Memory B cell (primary cell): ENCODE data around the gene MAP3K6.

Experiments used
- ATAC-seq: fragments of 150-1000 bp; cut with Tn5 transposase; 2 replicates; pipeline ENCODE4 v1.10.0; 2021; ENCODE audit warnings: low read depth, mild to moderate bottlenecking, moderate library complexity
- DNase-seq, 2 donors: peaks; one replicate each; pipeline ENCODE4 v3.0.0; 2022; ENCODE audit warnings: low spot score in 2 of 2
- H3K27ac Mint-ChIP-seq: one replicate; pipeline ENCODE4 v1.8.0; 2022; ENCODE audit warnings: mild to moderate bottlenecking, moderate library complexity, mixed read lengths
- H3K27me3 Mint-ChIP-seq: one replicate; pipeline ENCODE4 v1.8.0; 2022; ENCODE audit warnings: mixed read lengths
- H3K36me3 Mint-ChIP-seq: one replicate; pipeline ENCODE4 v1.8.0; 2022; ENCODE audit warnings: mild to moderate bottlenecking, mixed read lengths
- H3K4me1 Mint-ChIP-seq: one replicate; pipeline ENCODE4 v1.8.0; 2022; ENCODE audit warnings: mixed read lengths
- H3K4me3 Mint-ChIP-seq: one replicate; pipeline ENCODE4 v1.8.0; 2022; ENCODE audit warnings: mild to moderate bottlenecking, moderate library complexity, mixed read lengths
- H3K9me3 Mint-ChIP-seq: one replicate; pipeline ENCODE4 v1.8.0; 2022; ENCODE audit warnings: mixed read lengths

The MAP3K6 gene

DNA sequence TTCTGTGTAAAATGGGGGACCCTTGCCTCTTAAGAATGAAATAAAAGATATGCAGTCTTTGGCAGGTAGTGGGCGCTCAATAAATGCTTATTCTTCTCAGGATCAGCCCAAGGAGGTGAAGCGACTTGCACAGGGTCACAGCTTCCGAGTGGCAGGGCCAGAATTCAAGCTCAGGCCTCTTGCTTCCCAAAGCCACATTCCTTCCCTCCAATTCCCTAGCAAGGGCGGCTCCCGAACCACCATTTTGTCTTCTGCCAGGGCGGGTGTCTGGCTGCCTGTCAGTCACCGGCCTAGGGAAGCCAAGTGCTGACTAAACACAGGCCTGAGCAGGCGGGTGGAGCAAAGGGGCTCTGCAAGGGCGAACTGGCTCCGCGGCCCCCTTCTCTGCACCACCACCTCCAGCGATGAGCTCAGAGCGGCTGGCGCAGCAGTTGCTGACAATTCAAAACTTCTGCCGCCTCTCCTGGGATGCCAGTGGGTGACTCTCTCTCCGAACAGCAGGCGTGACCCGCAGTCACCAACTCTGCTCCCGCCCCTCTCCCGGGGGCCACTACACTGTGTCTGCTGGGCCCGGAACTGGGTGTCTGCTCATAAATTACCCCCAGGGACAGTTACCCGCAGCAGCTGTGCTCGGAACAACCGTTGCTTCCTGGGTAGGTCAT lies 36.4 kb upstream of the MAP3K6 start:
- Mint-ChIP-seq H3K9me3 (no peaks in the 10 kb centered on the region), H3K27me3 (no peaks in the 10 kb centered on the region), H3K36me3 (peaks cover 7% of the 10 kb centered on the region), H3K27ac (peak overlapping the region; percentile 79), H3K4me3 (peak overlapping the region; percentile 63), H3K4me1 (peaks cover 44% of the 10 kb centered on the region)
- DNase-seq (peak; percentile 55), ATAC-seq (peak; percentile 77)

DNA sequence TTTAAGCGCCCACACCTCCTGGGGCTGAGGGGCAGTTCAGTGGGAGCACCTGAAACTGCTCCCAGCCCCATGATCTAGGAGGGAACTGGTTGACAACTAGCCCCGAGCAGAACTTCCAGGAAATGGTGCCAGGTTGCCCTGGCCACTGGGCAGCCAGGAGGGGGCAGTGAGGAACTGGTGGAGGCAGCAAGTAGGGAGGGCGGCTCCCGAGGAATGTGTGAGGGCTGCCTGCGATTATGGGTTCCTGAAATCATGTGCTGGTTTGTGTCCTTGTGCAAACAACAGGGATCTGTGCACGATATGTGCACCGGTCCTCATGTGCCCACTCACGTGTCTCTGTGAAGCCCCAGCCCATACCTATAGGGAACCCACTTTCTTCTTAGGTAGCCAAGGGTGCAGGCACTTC lies 35.6 kb upstream of the MAP3K6 start:
- peak overlapping the region; percentile 79 for H3K27ac Mint-ChIP-seq
- H3K27me3 Mint-ChIP-seq, result no peaks in the 10 kb centered on the region
- peaks cover 40% of the 10 kb centered on the region for H3K4me1 Mint-ChIP-seq
- DNase-seq, result no peak
- H3K36me3 Mint-ChIP-seq, result peaks cover 2% of the 10 kb centered on the region
- H3K4me3 Mint-ChIP-seq, result no peak overlapping the region
- H3K9me3 Mint-ChIP-seq, result no peaks in the 10 kb centered on the region
- no peak for ATAC-seq

DNA sequence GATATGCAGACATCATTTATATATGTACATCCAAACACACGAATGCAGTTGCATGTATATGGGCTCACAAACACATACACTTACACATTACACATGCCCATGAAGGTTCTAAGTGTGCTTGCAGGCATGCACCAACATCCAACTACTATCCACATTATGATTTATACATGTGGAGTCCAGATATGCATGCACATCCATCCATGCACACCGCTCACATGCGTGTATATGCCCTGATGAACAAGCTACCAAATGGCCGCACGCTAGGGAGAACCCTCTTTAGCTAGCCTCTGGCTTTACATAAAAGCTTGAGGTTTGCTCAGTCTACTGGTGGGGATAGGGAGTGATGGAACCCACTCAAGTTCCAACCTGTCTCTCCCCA lies 34.2 kb upstream of the MAP3K6 start:
- H3K36me3 Mint-ChIP-seq, result no peaks in the 10 kb centered on the region
- peak overlapping the region; percentile 38 for H3K27ac Mint-ChIP-seq
- H3K4me1 Mint-ChIP-seq, result peaks cover 29% of the 10 kb centered on the region
- H3K9me3 Mint-ChIP-seq, result no peaks in the 10 kb centered on the region
- ATAC-seq (no peak), DNase-seq (no peak)
- H3K4me3 Mint-ChIP-seq, result no peak overlapping the region
- no peaks in the 10 kb centered on the region for H3K27me3 Mint-ChIP-seq

- H3K4me1 Mint-ChIP-seq, result peaks cover 29% of the 10 kb centered on the region
- no peaks in the 10 kb centered on the region for H3K9me3 Mint-ChIP-seq
- ATAC-seq, result no peak
- H3K4me3 Mint-ChIP-seq, result no peak overlapping the region
- no peaks in the 10 kb centered on the region for H3K36me3 Mint-ChIP-seq
- no peak for DNase-seq
- H3K27ac Mint-ChIP-seq, result peak overlapping the region; percentile 76
- no peaks in the 10 kb centered on the region for H3K27me3 Mint-ChIP-seq
These were observed 33.6 kb upstream of the MAP3K6 start for GRCh38 chr1:27400082-27400962.

- no peaks in the 10 kb centered on the region for H3K36me3 Mint-ChIP-seq
- DNase-seq, result no peak
- peak overlapping the region; percentile 41 for H3K27ac Mint-ChIP-seq
- H3K4me3 Mint-ChIP-seq, result no peak overlapping the region
- H3K4me1 Mint-ChIP-seq, result peaks cover 28% of the 10 kb centered on the region
- no peak for ATAC-seq
- no peaks in the 10 kb centered on the region for H3K27me3 Mint-ChIP-seq
- H3K9me3 Mint-ChIP-seq, result no peaks in the 10 kb centered on the region
These were observed 32.7 kb upstream of the MAP3K6 start for GRCh38 chr1:27399251-27400025.

DNA sequence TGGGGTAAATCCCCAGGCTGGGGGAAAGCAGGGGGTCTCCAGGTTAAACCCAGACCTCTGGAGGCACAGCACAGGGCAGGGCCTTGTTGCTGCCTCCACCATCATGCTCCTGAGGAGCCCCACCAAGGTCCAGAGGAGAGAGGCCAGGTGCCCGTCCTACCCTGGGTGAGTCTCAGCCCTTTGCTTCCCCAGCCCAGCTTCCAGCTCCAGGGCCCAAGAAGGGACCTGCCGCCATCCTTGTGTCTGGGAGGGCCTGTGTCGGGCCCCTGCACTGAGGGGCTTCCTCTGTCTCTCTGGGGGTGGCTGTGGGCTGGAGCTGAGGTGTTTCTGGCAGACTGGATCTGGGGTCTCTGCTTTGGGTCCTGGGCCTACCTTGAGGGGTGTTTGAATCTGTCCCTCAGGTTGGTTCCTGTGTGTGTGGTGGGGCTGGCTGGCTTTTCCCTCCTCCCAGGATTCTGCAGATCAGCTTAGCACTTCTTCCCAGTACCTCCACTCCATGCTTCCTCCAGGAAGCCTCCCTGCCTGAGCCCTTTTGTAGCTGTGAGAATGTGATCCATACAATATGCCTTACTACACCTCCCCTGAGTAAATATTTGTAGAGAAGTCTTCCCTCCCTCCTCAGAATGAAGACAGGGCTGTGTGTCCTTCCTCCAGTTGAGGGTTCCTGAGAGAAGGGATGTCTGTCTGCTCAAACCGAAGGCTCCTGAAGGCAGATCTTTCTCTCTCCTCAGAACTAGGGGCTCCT lies 31.8 kb upstream of the MAP3K6 start:
- peak overlapping the region; percentile 41 for H3K27ac Mint-ChIP-seq

GRCh38 chr1:27397749-27398148 lies 31.0 kb upstream of the MAP3K6 start:
- Mint-ChIP-seq H3K4me1 (peaks cover 15% of the 10 kb centered on the region), H3K9me3 (no peaks in the 10 kb centered on the region), H3K36me3 (no peaks in the 10 kb centered on the region)

More for the DNA sequence above, 31.8 kb upstream of the MAP3K6 start:
- Mint-ChIP-seq H3K4me1 (peaks cover 20% of the 10 kb centered on the region), H3K36me3 (no peaks in the 10 kb centered on the region), H3K27me3 (no peaks in the 10 kb centered on the region), H3K4me3 (no peak overlapping the region), H3K9me3 (no peaks in the 10 kb centered on the region)
- DNase-seq (no peak), ATAC-seq (no peak)

GRCh38 chr1:27397110-27397509 lies 30.3 kb upstream of the MAP3K6 start:
- no peak for ATAC-seq
- no peaks in the 10 kb centered on the region for H3K27me3 Mint-ChIP-seq
- no peak overlapping the region for H3K27ac Mint-ChIP-seq
- DNase-seq, result no peak
- H3K4me3 Mint-ChIP-seq, result no peak overlapping the region
- H3K4me1 Mint-ChIP-seq, result peaks cover 12% of the 10 kb centered on the region
- no peaks in the 10 kb centered on the region for H3K9me3 Mint-ChIP-seq
- H3K36me3 Mint-ChIP-seq, result no peaks in the 10 kb centered on the region

More at GRCh38 chr1:27397749-27398148, 31.0 kb upstream of the MAP3K6 start:
- Mint-ChIP-seq H3K27ac (peak overlapping the region; percentile 35), H3K27me3 (no peaks in the 10 kb centered on the region), H3K4me3 (no peak overlapping the region)
- no peak for ATAC-seq
- DNase-seq, result no peak

GRCh38 chr1:27395441-27396195 lies 28.9 kb upstream of the MAP3K6 start:
- no peak overlapping the region for H3K27ac Mint-ChIP-seq
- H3K4me3 Mint-ChIP-seq, result no peak overlapping the region
- peaks cover 10% of the 10 kb centered on the region for H3K4me1 Mint-ChIP-seq
- DNase-seq, result peak; percentile 83 to 87
- no peaks in the 10 kb centered on the region for H3K36me3 Mint-ChIP-seq
- H3K9me3 Mint-ChIP-seq, result no peaks in the 10 kb centered on the region
- H3K27me3 Mint-ChIP-seq, result no peaks in the 10 kb centered on the region
- peak; percentile 50 for ATAC-seq

DNA sequence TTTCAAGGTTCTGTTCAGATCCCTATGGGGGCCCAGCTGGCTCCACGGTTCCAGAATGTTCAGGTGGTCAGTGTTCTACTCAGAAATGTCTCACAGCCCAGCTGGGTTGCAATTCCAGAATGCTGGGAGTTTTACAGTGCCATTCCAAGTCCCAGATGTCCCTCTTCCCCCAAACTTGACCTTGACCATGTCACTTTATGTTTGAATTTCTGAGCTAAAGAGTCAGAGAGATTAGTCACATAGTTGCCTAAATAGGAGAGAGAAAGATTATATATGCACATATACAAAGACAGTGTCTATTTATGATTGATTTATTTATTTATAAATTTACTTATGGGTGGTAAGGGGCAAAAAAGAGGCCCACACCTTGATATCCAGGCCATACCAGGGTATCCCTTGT lies 28.2 kb upstream of the MAP3K6 start:
- no peaks in the 10 kb centered on the region for H3K27me3 Mint-ChIP-seq

DNA sequence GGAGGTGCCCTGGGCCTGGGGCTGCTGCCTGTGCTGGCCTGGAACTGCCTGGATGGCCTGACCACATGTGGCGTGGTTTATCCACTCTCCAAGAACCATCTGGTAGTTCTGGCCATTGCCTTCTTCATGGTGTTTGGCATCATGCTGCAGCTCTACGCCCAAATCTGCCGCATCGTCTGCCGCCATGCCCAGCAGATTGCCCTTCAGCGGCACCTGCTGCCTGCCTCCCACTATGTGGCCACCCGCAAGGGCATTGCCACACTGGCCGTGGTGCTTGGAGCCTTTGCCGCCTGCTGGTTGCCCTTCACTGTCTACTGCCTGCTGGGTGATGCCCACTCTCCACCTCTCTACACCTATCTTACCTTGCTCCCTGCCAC lies 27.5 kb upstream of the MAP3K6 start:
- no peaks in the 10 kb centered on the region for H3K36me3 Mint-ChIP-seq
- H3K27ac Mint-ChIP-seq, result peak overlapping the region; percentile 4
- ATAC-seq (no peak), DNase-seq (no peak)
- H3K4me3 Mint-ChIP-seq, result peak overlapping the region; percentile 35
- peaks cover 10% of the 10 kb centered on the region for H3K4me1 Mint-ChIP-seq
- no peaks in the 10 kb centered on the region for H3K27me3 Mint-ChIP-seq
- no peaks in the 10 kb centered on the region for H3K9me3 Mint-ChIP-seq

More for the DNA sequence above, 28.2 kb upstream of the MAP3K6 start:
- Mint-ChIP-seq H3K9me3 (no peaks in the 10 kb centered on the region), H3K4me3 (no peak overlapping the region), H3K4me1 (peaks cover 10% of the 10 kb centered on the region), H3K36me3 (no peaks in the 10 kb centered on the region), H3K27ac (peak overlapping the region; percentile 4)
- ATAC-seq (no peak), DNase-seq (no peak)

DNA sequence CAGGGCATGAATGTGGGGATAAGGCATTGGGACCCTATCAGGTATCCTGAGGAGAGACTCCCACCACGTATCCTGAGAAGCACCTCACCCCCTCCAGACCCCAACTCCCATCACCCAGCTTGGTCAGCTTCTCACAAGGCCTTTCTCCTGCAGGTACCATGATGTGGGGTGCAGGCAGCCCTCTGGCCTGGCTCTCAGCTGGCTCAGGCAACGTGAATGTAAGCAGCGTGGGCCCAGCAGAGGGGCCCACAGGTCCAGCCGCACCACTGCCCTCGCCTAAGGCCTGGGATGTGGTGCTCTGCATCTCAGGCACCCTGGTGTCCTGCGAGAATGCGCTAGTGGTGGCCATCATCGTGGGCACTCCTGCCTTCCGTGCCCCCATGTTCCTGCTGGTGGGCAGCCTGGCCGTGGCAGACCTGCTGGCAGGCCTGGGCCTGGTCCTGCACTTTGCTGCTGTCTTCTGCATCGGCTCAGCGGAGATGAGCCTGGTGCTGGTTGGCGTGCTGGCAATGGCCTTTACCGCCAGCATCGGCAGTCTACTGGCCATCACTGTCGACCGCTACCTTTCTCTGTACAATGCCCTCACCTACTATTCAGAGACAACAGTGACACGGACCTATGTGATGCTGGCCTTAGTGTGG lies 27.0 kb upstream of the MAP3K6 start:
- DNase-seq (no peak), ATAC-seq (no peak)
- H3K9me3 Mint-ChIP-seq, result no peaks in the 10 kb centered on the region
- peak overlapping the region; percentile 4 for H3K27ac Mint-ChIP-seq
- no peaks in the 10 kb centered on the region for H3K27me3 Mint-ChIP-seq
- H3K36me3 Mint-ChIP-seq, result no peaks in the 10 kb centered on the region
- peaks cover 10% of the 10 kb centered on the region for H3K4me1 Mint-ChIP-seq
- H3K4me3 Mint-ChIP-seq, result no peak overlapping the region
